Trophoblast cell (in vitro differentiated cells and primary cell): Measurements from ENCODE around the gene DGKH.
"Not testable (repeated sequence)": the region's sequence is repeated elsewhere in the genome, so short reads cannot be mapped to it uniquely, and the experiment has no call there.

Experiments used
- DNase-seq, 2 donors: peaks; one replicate each; pipeline ENCODE4 v3.0.0-alpha.2; 2016
- H2AFZ ChIP-seq: 2 replicates; pipeline ENCODE4 v1.6.1; 2013; ENCODE audit warnings: low read length, moderate library complexity, mild to moderate bottlenecking; ENCODE audit not compliant: insufficient read depth, poor library complexity
- H2AK5ac ChIP-seq: 2 replicates; pipeline ENCODE4 v1.6.1; 2013; ENCODE audit warnings: mild to moderate bottlenecking, low read length
- H2BK120ac ChIP-seq: 2 replicates; pipeline ENCODE4 v1.6.1; 2013; ENCODE audit warnings: low read length, mild to moderate bottlenecking, moderate library complexity; ENCODE audit not compliant: insufficient read depth, poor library complexity
- H2BK12ac ChIP-seq: 2 replicates; pipeline ENCODE4 v1.6.1; 2013; ENCODE audit warnings: mild to moderate bottlenecking, low read length, moderate library complexity
- H2BK5ac ChIP-seq: 2 replicates; pipeline ENCODE4 v1.6.1; 2013; ENCODE audit warnings: low read length, low read depth, moderate library complexity, mild to moderate bottlenecking; ENCODE audit not compliant: poor library complexity
- H3K14ac ChIP-seq: 2 replicates; pipeline ENCODE4 v1.6.1; 2013; ENCODE audit warnings: mild to moderate bottlenecking, low read length
- H3K18ac ChIP-seq: 2 replicates; pipeline ENCODE4 v1.6.1; 2013; ENCODE audit warnings: mild to moderate bottlenecking, low read length
- H3K23ac ChIP-seq: 2 replicates; pipeline ENCODE4 v1.6.1; 2013; ENCODE audit warnings: low read length
- H3K27ac ChIP-seq: 2 replicates; pipeline ENCODE4 v1.5.1; 2013; ENCODE audit warnings: low read depth, mild to moderate bottlenecking, inconsistent platforms, low read length, moderate library complexity
- H3K27me3 ChIP-seq: 2 replicates; pipeline ENCODE4 v1.6.1; 2013; ENCODE audit warnings: inconsistent platforms, mild to moderate bottlenecking, low read length, moderate library complexity; ENCODE audit not compliant: insufficient read depth
- H3K36me3 ChIP-seq, 2 experiments: 1 replicate in 1 of 2; 2 replicates in 1 of 2; pipeline ENCODE4 v1.6.1; 2013; ENCODE audit warnings: low read length in 2 of 2, mild to moderate bottlenecking in 2 of 2, moderate library complexity in 1 of 2; ENCODE audit not compliant: insufficient read depth in 2 of 2, control insufficient read depth in 1 of 2
- H3K4ac ChIP-seq: 2 replicates; pipeline ENCODE4 v1.6.1; 2013; ENCODE audit warnings: low read depth, mild to moderate bottlenecking, low read length, moderate library complexity
- H3K4me1 ChIP-seq, 2 experiments: 1 replicate in 1 of 2; 2 replicates in 1 of 2; pipeline ENCODE4 v1.6.1; 2013; ENCODE audit warnings: low read length in 2 of 2, mild to moderate bottlenecking in 2 of 2, moderate library complexity in 1 of 2; ENCODE audit not compliant: insufficient read depth in 2 of 2, control insufficient read depth in 1 of 2
- H3K4me2 ChIP-seq: 2 replicates; pipeline ENCODE4 v1.6.1; 2013; ENCODE audit warnings: inconsistent platforms, mild to moderate bottlenecking, low read length, moderate library complexity
- H3K4me3 ChIP-seq: 2 replicates; pipeline ENCODE4 v1.5.1; 2013; ENCODE audit warnings: mild to moderate bottlenecking, low read depth, low read length, inconsistent platforms
- H3K79me1 ChIP-seq: one replicate; pipeline ENCODE4 v1.6.1; 2013; ENCODE audit warnings: low read length
- H3K79me2 ChIP-seq: 2 replicates; pipeline ENCODE4 v1.6.1; 2013; ENCODE audit warnings: low read length, mild to moderate bottlenecking; ENCODE audit not compliant: control insufficient read depth, insufficient read depth, poor library complexity
- H3K9ac ChIP-seq: 2 replicates; pipeline ENCODE4 v1.6.1; 2013; ENCODE audit warnings: mild to moderate bottlenecking, low read length
- H3K9me3 ChIP-seq: 2 replicates; pipeline ENCODE4 v1.6.1; 2013; ENCODE audit warnings: low read depth, mild to moderate bottlenecking, control low read depth, inconsistent platforms, low read length; ENCODE audit not compliant: insufficient read depth
- H4K12ac ChIP-seq: 2 replicates; pipeline ENCODE4 v1.6.1; 2013; ENCODE audit warnings: low read depth, mild to moderate bottlenecking, low read length, moderate library complexity
- H4K8ac ChIP-seq: 2 replicates; pipeline ENCODE4 v1.6.1; 2013; ENCODE audit warnings: low read depth, mild to moderate bottlenecking, low read length, moderate library complexity
- H4K91ac ChIP-seq: one replicate; pipeline ENCODE4 v1.6.1; 2013; ENCODE audit warnings: low read depth, mild to moderate bottlenecking, low read length, moderate library complexity
- WGBS: extraction: QIAGEN DNeasy Blood & Tissue Kit; methylation state at CpG from one replicate; pipeline ENCODE4 v1.1.7; 2013; ENCODE audit warnings: missing lambda C conversion rate; ENCODE audit not compliant: insufficient read length, insufficient coverage; ENCODE audit errors: extremely low coverage; 5-methylcytosine and 5-hydroxymethylcytosine counted together

DGKH gene

GRCh38 chr13:42226759-42227158, 178.3 kb downstream of the DGKH start:
- no CpG with 5 or more reads among the region's 5 CpGs for WGBS

GRCh38 chr13:42228527-42228926, 180.1 kb downstream of the DGKH start:
- Histone ChIP-seq H3K18ac (no peak overlapping the region), H2BK120ac (no peak overlapping the region), H3K4me1 (no peaks in the 10 kb centered on the region), H3K4me3 (no peak overlapping the region), H3K27me3 (no peaks in the 10 kb centered on the region), H3K23ac (no peak overlapping the region), H3K9ac (no peak overlapping the region), H2AFZ (no peak overlapping the region), H2BK5ac (no peak overlapping the region), H3K79me2 (no peaks in the 10 kb centered on the region), H3K4ac (no peak overlapping the region), H4K8ac (no peak overlapping the region), H3K4me2 (no peak overlapping the region), H4K12ac (no peak overlapping the region), H3K9me3 (no peaks in the 10 kb centered on the region), H3K79me1 (no peaks in the 10 kb centered on the region), H3K14ac (no peak overlapping the region), H2BK12ac (no peak overlapping the region), H3K27ac (no peak overlapping the region), H3K36me3 (peaks cover 0 to 3% of the 10 kb centered on the region in 2 experiments), H4K91ac (no peak overlapping the region), H2AK5ac (no peak overlapping the region)
- DNase-seq, result no peak
- WGBS, result no CpG with 5 or more reads among the region's 1 CpG

More at GRCh38 chr13:42226759-42227158, 178.3 kb downstream of the DGKH start:
- H3K18ac ChIP-seq, H3K79me2 ChIP-seq, H4K12ac ChIP-seq, H2BK12ac ChIP-seq, H3K23ac ChIP-seq, H3K27me3 ChIP-seq, H3K27ac ChIP-seq, H2AFZ ChIP-seq, H3K9ac ChIP-seq, H2AK5ac ChIP-seq, H4K8ac ChIP-seq, DNase-seq, H3K14ac ChIP-seq, H3K9me3 ChIP-seq, H3K36me3 ChIP-seq, H2BK120ac ChIP-seq, H3K79me1 ChIP-seq, H3K4ac ChIP-seq, H4K91ac ChIP-seq, H3K4me1 ChIP-seq, H3K4me2 ChIP-seq, H3K4me3 ChIP-seq, H2BK5ac ChIP-seq: not testable (repeated sequence)

- H2AK5ac ChIP-seq, result no peak overlapping the region
- peak in 1 of 2 donors; percentile 2 for DNase-seq
- H2AFZ ChIP-seq, result no peak overlapping the region
- no peaks in the 10 kb centered on the region for H3K27me3 ChIP-seq
- H3K9me3 ChIP-seq, result no peaks in the 10 kb centered on the region
- no peak overlapping the region for H3K14ac ChIP-seq
- no peak overlapping the region for H4K8ac ChIP-seq
- H3K4ac ChIP-seq, result no peak overlapping the region
- H3K36me3 ChIP-seq, result peaks cover 0 to under 1% of the 10 kb centered on the region in 2 experiments
- WGBS, result no CpG with 5 or more reads among the region's 3 CpGs
- H3K4me3 ChIP-seq, result no peak overlapping the region
- H3K4me1 ChIP-seq, result no peaks in the 10 kb centered on the region
- H3K18ac ChIP-seq, result no peak overlapping the region
- no peak overlapping the region for H3K23ac ChIP-seq
- no peak overlapping the region for H4K12ac ChIP-seq
- H3K9ac ChIP-seq, result no peak overlapping the region
- H3K27ac ChIP-seq, result no peak overlapping the region
- no peak overlapping the region for H3K4me2 ChIP-seq
- no peak overlapping the region for H2BK5ac ChIP-seq
- H2BK12ac ChIP-seq, result no peak overlapping the region
- no peak overlapping the region for H4K91ac ChIP-seq
- no peak overlapping the region for H2BK120ac ChIP-seq
- H3K79me1 ChIP-seq, result no peaks in the 10 kb centered on the region
- no peaks in the 10 kb centered on the region for H3K79me2 ChIP-seq
Measured at GRCh38 chr13:42229287-42229686, 180.8 kb downstream of the DGKH start.

- Histone ChIP-seq H3K4me2 (no peak overlapping the region), H3K27me3 (no peaks in the 10 kb centered on the region), H3K4me1 (no peaks in the 10 kb centered on the region), H3K4me3 (no peak overlapping the region), H3K9me3 (no peaks in the 10 kb centered on the region), H2AK5ac (no peak overlapping the region), H3K36me3 (no peaks in the 10 kb centered on the region), H4K12ac (no peak overlapping the region), H4K8ac (no peak overlapping the region), H3K79me2 (no peaks in the 10 kb centered on the region), H3K27ac (no peak overlapping the region), H2BK12ac (no peak overlapping the region), H3K79me1 (no peaks in the 10 kb centered on the region), H3K23ac (no peak overlapping the region), H2BK120ac (no peak overlapping the region), H2BK5ac (no peak overlapping the region), H3K4ac (no peak overlapping the region), H3K18ac (no peak overlapping the region), H4K91ac (no peak overlapping the region), H2AFZ (no peak overlapping the region), H3K14ac (no peak overlapping the region), H3K9ac (no peak overlapping the region)
- DNase-seq, result no peak
- no CpG with 5 or more reads among the region's 4 CpGs for WGBS
Measured at GRCh38 chr13:42232671-42233070, 184.2 kb downstream of the DGKH start.
